ENCODE results near the gene TMEM150C.

Gene TMEM150C

GRCh38 chr4:82561786-82562563, at the start of gene TMEM150C:
TSS of gene TMEM150C (minus strand) at chr4:82561988. CDS start at chr4:82504657, 57,331 bp downstream.
- no peak for DNase-seq

- no peak for DNase-seq
These were observed 49.7 kb upstream of the TMEM150C start for GRCh38 chr4:82611527-82611926.

- no peak for DNase-seq
These were observed 48.3 kb upstream of the TMEM150C start for GRCh38 chr4:82610041-82610440.

- no peak for DNase-seq
These were observed 44.8 kb upstream of the TMEM150C start for GRCh38 chr4:82606622-82607021.

- DNase-seq: no peak
These were observed 42.7 kb upstream of the TMEM150C start for GRCh38 chr4:82604522-82604921.

GRCh38 chr4:82601242-82602015, 39.6 kb upstream of the TMEM150C start:
- DNase-seq: no peak

GRCh38 chr4:82599336-82599735, 37.5 kb upstream of the TMEM150C start:
- no peak for DNase-seq

GRCh38 chr4:82594456-82594855, 32.7 kb upstream of the TMEM150C start:
- no peak for DNase-seq

- no peak for DNase-seq
These were observed 31.6 kb upstream of the TMEM150C start for GRCh38 chr4:82593411-82593810.

GRCh38 chr4:82592639-82593038, 30.9 kb upstream of the TMEM150C start:
- DNase-seq: no peak

GRCh38 chr4:82591592-82591991, 29.8 kb upstream of the TMEM150C start:
- no peak for DNase-seq

GRCh38 chr4:82589756-82590155, 28.0 kb upstream of the TMEM150C start:
- DNase-seq: no peak

GRCh38 chr4:82588771-82589270, 27.0 kb upstream of the TMEM150C start:
- no peak for DNase-seq

- DNase-seq: no peak
These were observed 26.2 kb upstream of the TMEM150C start for GRCh38 chr4:82587826-82588540.

GRCh38 chr4:82585690-82586435, 24.1 kb upstream of the TMEM150C start:
- DNase-seq: no peak

- no peak for DNase-seq
These were observed 23.1 kb upstream of the TMEM150C start for GRCh38 chr4:82584931-82585330.

GRCh38 chr4:82583897-82584587, 22.3 kb upstream of the TMEM150C start:
- no peak for DNase-seq

- DNase-seq: no peak
These were observed 18.1 kb upstream of the TMEM150C start for GRCh38 chr4:82579932-82580331.

- DNase-seq: no peak
These were observed 17.1 kb upstream of the TMEM150C start for GRCh38 chr4:82578935-82579334.

GRCh38 chr4:82577451-82577850, 15.7 kb upstream of the TMEM150C start:
- no peak for DNase-seq

- no peak for DNase-seq
These were observed 7.9 kb upstream of the TMEM150C start for GRCh38 chr4:82569727-82570126.

- DNase-seq: no peak
These were observed 7.3 kb upstream of the TMEM150C start for GRCh38 chr4:82569076-82569475.

Measured in MV-4-11 (cell line).